A549 (cell line): ENCODE measurements around the gene ARHGAP23. TPM values are rescaled to one million over a fixed set of nuclear protein-coding genes. Genes with fewer than 3 reads are reported as not detected.

ENCODE experiments used
- ATAC-seq, 2 experiments: fragments of 200-7000 bp in 1 of 2; fragments of >200 bp in 1 of 2; cut with Nextera tagmentation in 1 of 2; cut with Tn5 transposase in 1 of 2; 3 replicates each; pipeline versions ENCODE4 v1.8.0 to v1.9.1; 2018 to 2020; ENCODE audit warnings: mild to moderate bottlenecking in 1 of 2, moderate library complexity in 1 of 2
- CTCF ChIA-PET: fragments of 300-600 bp; sonication (Branson Sonifier 250); formaldehyde crosslinking; extraction: SDS; loops from one replicate; lab custom pipeline; 2021; ENCODE audit warnings: antibody characterized with exemption, inconsistent platforms; lab: Yijun Ruan, JAX
- POLR2A ChIA-PET: fragments of 350-600 bp; formaldehyde crosslinking; extraction: SDS; loops from one replicate; lab custom pipeline; 2021; ENCODE audit warnings: antibody characterized with exemption, inconsistent platforms; lab: Yijun Ruan, JAX
- DNase-seq, 2 experiments: peaks; one replicate each; pipeline versions ENCODE4 v3.0.0 to v3.0.0-alpha.2; 2011 to 2016; ENCODE audit warnings: low read depth in 1 of 2, low spot score in 1 of 2
- FAIRE-seq: peaks from 2 replicates; lab custom pipeline; 2011; peaks lifted over from hg19 to GRCh38; lab: Jason Lieb, UNC
- H3K27ac ChIP-seq, 2 experiments: fragments of >200 bp; sonication (Bioruptor Twin); formaldehyde crosslinking; 3 replicates each; pipeline ENCODE4 v1.5.1; 2016 to 2017
- H3K4me1 ChIP-seq: fragments of >200 bp; sonication (Bioruptor Twin); formaldehyde crosslinking; 3 replicates; pipeline ENCODE4 v1.6.1; 2016
- H3K4me2 ChIP-seq: fragments of >200 bp; sonication (Bioruptor Twin); formaldehyde crosslinking; 3 replicates; pipeline ENCODE4 v1.6.1; 2016
- H3K4me3 ChIP-seq: fragments of >200 bp; sonication (Bioruptor Twin); formaldehyde crosslinking; 3 replicates; pipeline ENCODE4 v1.5.1; 2016
- H3K9me3 ChIP-seq: fragments of >200 bp; sonication (Bioruptor Twin); formaldehyde crosslinking; 3 replicates; pipeline ENCODE4 v1.6.1; 2016
- BCL3 ChIP-seq: fragments of >200 bp; sonication (Bioruptor Twin); formaldehyde crosslinking; IDR thresholded peaks from 3 replicates; pipeline ENCODE4 v1.6.1; 2016
- CBX2 ChIP-seq: fragments of 200-600 bp; sonication (generic); IDR thresholded peaks from 2 replicates; pipeline ENCODE4 v1.6.1; 2016; ENCODE audit warnings: low read depth, mild to moderate bottlenecking, borderline replicate concordance
- CBX8 ChIP-seq: fragments of 200-600 bp; sonication (generic); IDR thresholded peaks from 2 replicates; pipeline ENCODE4 v1.6.1; 2016
- CHD4 ChIP-seq: fragments of 200-600 bp; sonication (generic); IDR thresholded peaks from 2 replicates; pipeline ENCODE4 v1.6.1; 2016; ENCODE audit warnings: antibody characterized with exemption, mild to moderate bottlenecking, borderline replicate concordance
- EHF ChIP-seq: fragments of 250-450 bp; sonication (Bioruptor Pico); IDR thresholded peaks from 2 replicates; pipeline ENCODE4 v1.5.0; 2020; ENCODE audit warnings: mild to moderate bottlenecking
- ELK1 ChIP-seq: fragments of 150-350 bp; IDR thresholded peaks from 2 replicates; pipeline ENCODE4 v1.6.1; 2014; ENCODE audit warnings: low read depth, mild to moderate bottlenecking, low read length
- HDAC2 ChIP-seq: fragments of 200-600 bp; sonication (generic); IDR thresholded peaks from 2 replicates; pipeline ENCODE4 v1.6.1; 2016
- HES2 ChIP-seq: fragments of >200 bp; sonication (Bioruptor Twin); formaldehyde crosslinking; IDR thresholded peaks from 2 replicates; pipeline ENCODE4 v1.6.1; 2016
- HOXA7 ChIP-seq: fragments of 250-450 bp; sonication (Bioruptor Pico); IDR thresholded peaks from 2 replicates; pipeline ENCODE4 v1.5.0; 2020; ENCODE audit warnings: mild to moderate bottlenecking, moderate library complexity
- HOXB13 ChIP-seq: fragments of 250-450 bp; sonication (Bioruptor Pico); IDR thresholded peaks from 2 replicates; pipeline ENCODE4 v1.5.0; 2020; ENCODE audit warnings: low read depth, mild to moderate bottlenecking, moderate library complexity
- HOXB5 ChIP-seq: fragments of 250-450 bp; sonication (Bioruptor Pico); IDR thresholded peaks from 2 replicates; pipeline ENCODE4 v1.5.0; 2020; ENCODE audit warnings: mild to moderate bottlenecking, moderate library complexity
- MYC ChIP-seq: IDR thresholded peaks from 2 replicates; pipeline ENCODE4 v1.6.1; 2012; ENCODE audit warnings: mild to moderate bottlenecking, inconsistent platforms, low read length, improper control_type of control experiment, borderline replicate concordance
- NFE2L2 ChIP-seq: fragments of 150-350 bp; conservative IDR thresholded peaks from 2 replicates; pipeline ENCODE4 v1.6.1; 2014; ENCODE audit warnings: low read length
- PBX3 ChIP-seq: IDR thresholded peaks from 2 replicates; pipeline ENCODE4 v1.6.1; 2012
- POLR2AphosphoS2 ChIP-seq: conservative IDR thresholded peaks from 2 replicates; pipeline ENCODE4 v1.6.1; 2012; ENCODE audit warnings: low read length, improper control_type of control experiment, inconsistent platforms
- REST ChIP-seq: fragments of 200-600 bp; sonication (generic); IDR thresholded peaks from 2 replicates; pipeline ENCODE4 v1.6.1; 2016; ENCODE audit warnings: antibody characterized with exemption, mild to moderate bottlenecking, moderate library complexity
- RNF2 ChIP-seq: fragments of 200-600 bp; sonication (generic); IDR thresholded peaks from 2 replicates; pipeline ENCODE4 v1.6.1; 2016; ENCODE audit warnings: low read depth, mild to moderate bottlenecking, antibody characterized with exemption, moderate library complexity, borderline replicate concordance
- SREBF2 ChIP-seq: fragments of 450-650 bp; IDR thresholded peaks from 2 replicates; pipeline ENCODE4 v1.6.1; 2014; ENCODE audit warnings: mild to moderate bottlenecking, moderate library complexity
- ZFP36 ChIP-seq: fragments of 450-650 bp; IDR thresholded peaks from 2 replicates; pipeline ENCODE4 v1.6.1; 2014; ENCODE audit warnings: borderline replicate concordance; ENCODE audit not compliant: partially characterized antibody
- ZNF302 ChIP-seq: fragments of 250-450 bp; sonication (Bioruptor Pico); IDR thresholded peaks from 2 replicates; pipeline ENCODE4 v1.9.0; 2021; ENCODE audit warnings: inconsistent platforms, mild to moderate bottlenecking, moderate library complexity
- WGBS: methylation state at CpG from one replicate; pipeline ENCODE4 v1.1.6; 2017; ENCODE audit errors: missing lambda C conversion rate; 5-methylcytosine and 5-hydroxymethylcytosine counted together
- polyA plus RNA-seq, 4 experiments: library from polyadenylated mRNA; depleted of rRNA in 3 of 4; stranded (reverse); fragments of >200 nt; fragmentation: RNase III in 1 of 4; extraction: RNeasy Plus Mini Kit Qiagen cat#74134 plus additional on column Dnase treatment in 1 of 4; gene quantifications; 2 replicates in 3 of 4; 3 replicates in 1 of 4; pipeline ENCODE4 v1.2.3, GENCODE V29; 2011 to 2017

The ARHGAP23 gene
- polyA plus RNA-seq, 2 of the 4 experiments (the other 2 are of a cell fraction), result 4.8 to 32.6 TPM

- no peak for TF ChIP-seq HES2
- no peak for TF ChIP-seq RNF2
- TF ChIP-seq NFE2L2, result no peak
- no peak for TF ChIP-seq HOXB5 (CRISPR knock-in tag)
Observed at GRCh38 chr17:38535886-38536285, 107.6 kb downstream of the ARHGAP23 start (continued).

- CTCF ChIA-PET, result interaction anchor here (0.7 to 5.1 kb wide), 19 partner anchors 11 to 131 kb away, joined by 3 to 38 read pairs (median 5); partner anchors contain the start of gene SRCIN1
- whole genome bisulfite sequencing, result 68% methylated on average over 4 of the region's 4 CpGs
- FAIRE-seq (no peak), ATAC-seq (no peak), DNase-seq (no peak)
- TF ChIP-seq PBX3 (no peak), ZNF302 (CRISPR knock-in tag) (no peak), REST (no peak), SREBF2 (no peak), MYC (no peak), HOXB13 (CRISPR knock-in tag) (no peak), POLR2AphosphoS2 (no peak), CBX8 (no peak), BCL3 (no peak), CBX2 (no peak), RNF2 (no peak), ZFP36 (no peak), CHD4 (no peak), HDAC2 (no peak), HOXA7 (no peak), ELK1 (no peak), EHF (CRISPR knock-in tag) (no peak), HES2 (no peak)
- Histone ChIP-seq H3K4me2 (no peak overlapping the region), H3K4me1 (no peaks in the 10 kb centered on the region), H3K27ac (no peak overlapping the region), H3K9me3 (no peaks in the 10 kb centered on the region), H3K4me3 (no peak overlapping the region)
- POLR2A ChIA-PET, result no interaction called here
Observed at GRCh38 chr17:38536661-38537060, 108.4 kb downstream of the ARHGAP23 start.
